Pancreas (tissue), 10 donors: ENCODE results near the gene SLC6A11. TPM values are rescaled to one million over a fixed set of nuclear protein-coding genes. Genes with fewer than 3 reads are reported as not detected.
A peak's percentile ranks its signal among the peaks of the same experiment; 100 is the strongest.

Experiments used
- ATAC-seq, 4 donors: fragments of 200-7000 bp; cut with Tn5 transposase; one replicate each; pipeline versions ENCODE4 v1.8.0 to v1.9.1; 2020; ENCODE audit warnings: mild to moderate bottlenecking in 4 of 4, moderate library complexity in 4 of 4
- DNase-seq, 6 donors: peaks; one replicate each; pipeline ENCODE4 v3.0.0-alpha.2; 2020
- FAIRE-seq: peaks from 2 replicates; lab custom pipeline; 2012; peaks lifted over from hg19 to GRCh38; lab: Jason Lieb, UNC
- H3K27ac ChIP-seq, 4 donors: fragments of 200-600 bp; sonication (generic); 1 replicate in 3 of 4; 2 replicates in 1 of 4; pipeline versions ENCODE4 v1.5.0 to v1.8.0; 2020
- H3K27me3 ChIP-seq, 4 donors: fragments of 200-600 bp; one replicate each; pipeline ENCODE4 v1.8.0; 2021
- H3K36me3 ChIP-seq, 3 donors: fragments of 200-600 bp; sonication (generic) in 1 of 3; one replicate each; pipeline versions ENCODE4 v1.5.0 to v1.8.0; 2020 to 2021
- H3K4me1 ChIP-seq, 3 donors: fragments of 200-600 bp; one replicate each; pipeline ENCODE4 v1.8.0; 2021
- H3K4me3 ChIP-seq, 4 donors: fragments of 200-600 bp; sonication (generic) in 2 of 4; one replicate each; pipeline versions ENCODE4 v1.5.0 to v1.8.0; 2020 to 2021
- H3K9me3 ChIP-seq, 4 donors: fragments of 200-600 bp; one replicate each; pipeline ENCODE4 v1.8.0; 2021
- WGBS, 2 donors: extraction: QIAGEN DNeasy Blood & Tissue Kit; methylation state at CpG; one replicate each; pipeline ENCODE4 v1.1.7; 2013; 5-methylcytosine and 5-hydroxymethylcytosine counted together
- intact Hi-C, 3 donors: fragments of 100-400 bp; cut with DNase I; formaldehyde crosslinking; loops; one replicate each; pipeline versions ENCODE4 v1.11.1 to v1.14.2; 2022
- polyA plus RNA-seq, 2 donors: library from polyadenylated mRNA; stranded (reverse); fragments of 200-250 nt; gene quantifications; one replicate each; pipeline ENCODE4 v1.2.3, GENCODE V29; 2013
- total RNA-seq, 6 donors: library from RNA; stranded (reverse); fragmentation: NEBNext Ultra II Directional in 4 of 6; extraction: Animal tissue kit (Norgen Biotek cat#: 25700) in 4 of 6; gene quantifications; one replicate each; pipeline versions ENCODE4 v1.2.1 to v1.2.4, GENCODE V29; 2021 to 2023
- TF ChIP-seq, protein P1 (sequence below), 4 donors: fragments of 200-600 bp; sonication (generic) in 3 of 4; IDR thresholded peaks; one replicate each; pipeline versions ENCODE4 v1.5.0 to v1.8.0; 2021; ENCODE audit warnings: antibody characterized with exemption in 4 of 4
- donor health status: healthy with polysubstance abuse.
- donor health status: DM: no; HTN: no; CAD: no; lungs with moderate emphysema.
- donor health status: DM: no; HTN: no; CAD: no.
- donor health status: control.
- donor health status: control.
- donor health status: Bipolar disorder and iron deficiency.
- donor health status: DM: yes; HTN: yes; CAD: no.
- donor health status: DM: no; HTN: no; CAD: no.
- donor health status: DM: no; HTN: no; CAD: no.
- donor health status: DM: yes; HTN: yes; CAD: no.

Gene SLC6A11
- total and polyA plus RNA-seq, 8 donors = 0.04 to 0.17 (median 0.06) TPM

DNA sequence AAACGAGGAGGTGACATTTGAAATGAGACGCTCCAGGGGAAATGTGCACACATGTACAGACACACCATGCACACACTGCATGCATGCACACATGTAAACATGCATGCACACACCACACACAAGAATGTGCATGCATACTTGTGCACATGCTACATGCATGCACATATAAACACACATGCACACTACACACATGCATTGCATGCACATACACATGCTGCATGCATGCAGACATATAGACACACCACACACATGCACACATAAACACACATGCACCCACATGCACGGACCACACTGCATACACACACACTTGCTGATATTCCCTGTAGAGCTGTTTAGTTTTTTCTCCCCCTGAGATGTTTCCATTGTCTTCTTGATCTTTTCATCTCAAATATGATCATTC is 138.7 kb downstream of the SLC6A11 start:
- intact Hi-C loops = no loop called here
- Histone ChIP-seq H3K4me3 (no peak overlapping the region), H3K27me3 (no peaks in the 10 kb centered on the region), H3K9me3 (no peaks in the 10 kb centered on the region), H3K27ac (no peak overlapping the region), H3K36me3 (no peaks in the 10 kb centered on the region), H3K4me1 (no peaks in the 10 kb centered on the region)
- no peak for DNase-seq
- ATAC-seq = no peak
- WGBS, 2 donors = 62 to 67% methylated on average over 3 of the region's 3 CpGs
- TF ChIP-seq, protein P1, sequence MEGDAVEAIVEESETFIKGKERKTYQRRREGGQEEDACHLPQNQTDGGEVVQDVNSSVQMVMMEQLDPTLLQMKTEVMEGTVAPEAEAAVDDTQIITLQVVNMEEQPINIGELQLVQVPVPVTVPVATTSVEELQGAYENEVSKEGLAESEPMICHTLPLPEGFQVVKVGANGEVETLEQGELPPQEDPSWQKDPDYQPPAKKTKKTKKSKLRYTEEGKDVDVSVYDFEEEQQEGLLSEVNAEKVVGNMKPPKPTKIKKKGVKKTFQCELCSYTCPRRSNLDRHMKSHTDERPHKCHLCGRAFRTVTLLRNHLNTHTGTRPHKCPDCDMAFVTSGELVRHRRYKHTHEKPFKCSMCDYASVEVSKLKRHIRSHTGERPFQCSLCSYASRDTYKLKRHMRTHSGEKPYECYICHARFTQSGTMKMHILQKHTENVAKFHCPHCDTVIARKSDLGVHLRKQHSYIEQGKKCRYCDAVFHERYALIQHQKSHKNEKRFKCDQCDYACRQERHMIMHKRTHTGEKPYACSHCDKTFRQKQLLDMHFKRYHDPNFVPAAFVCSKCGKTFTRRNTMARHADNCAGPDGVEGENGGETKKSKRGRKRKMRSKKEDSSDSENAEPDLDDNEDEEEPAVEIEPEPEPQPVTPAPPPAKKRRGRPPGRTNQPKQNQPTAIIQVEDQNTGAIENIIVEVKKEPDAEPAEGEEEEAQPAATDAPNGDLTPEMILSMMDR (IDR thresholded peaks at IDR 0.05) = no peak
- no peak for FAIRE-seq

GRCh38 chr3:10955711-10956453 is 139.9 kb downstream of the SLC6A11 start:
- no peaks in the 10 kb centered on the region for H3K27me3 ChIP-seq
- WGBS, 2 donors = 61 to 68% methylated on average over 15 of the region's 15 CpGs
- ATAC-seq (peak in 1 of 4 donors; percentile 18), FAIRE-seq (no peak), DNase-seq (peak in 1 of 6 donors; percentile 27)
- H3K4me1 ChIP-seq = no peaks in the 10 kb centered on the region
- no peak overlapping the region for H3K4me3 ChIP-seq
- TF ChIP-seq, protein P1 (IDR thresholded peaks at IDR 0.05) = no peak
- no peak overlapping the region for H3K27ac ChIP-seq
- intact Hi-C loops = no loop called here
- H3K9me3 ChIP-seq = no peaks in the 10 kb centered on the region
- no peaks in the 10 kb centered on the region for H3K36me3 ChIP-seq

- H3K27ac ChIP-seq = no peak overlapping the region
- FAIRE-seq = no peak
- intact Hi-C loops = no loop called here
- H3K36me3 ChIP-seq = no peaks in the 10 kb centered on the region
- TF ChIP-seq, protein P1 (IDR thresholded peaks at IDR 0.05) = no peak
- H3K27me3 ChIP-seq = no peaks in the 10 kb centered on the region
- H3K4me3 ChIP-seq = no peak overlapping the region
- ATAC-seq = no peak
- DNase-seq = peak in 1 of 6 donors; percentile 4
- 59 to 66% methylated on average over 4 of the region's 4 CpGs for WGBS, 2 donors
- no peaks in the 10 kb centered on the region for H3K9me3 ChIP-seq
- no peaks in the 10 kb centered on the region for H3K4me1 ChIP-seq
These were observed 140.5 kb downstream of the SLC6A11 start for GRCh38 chr3:10956531-10956930.

DNA sequence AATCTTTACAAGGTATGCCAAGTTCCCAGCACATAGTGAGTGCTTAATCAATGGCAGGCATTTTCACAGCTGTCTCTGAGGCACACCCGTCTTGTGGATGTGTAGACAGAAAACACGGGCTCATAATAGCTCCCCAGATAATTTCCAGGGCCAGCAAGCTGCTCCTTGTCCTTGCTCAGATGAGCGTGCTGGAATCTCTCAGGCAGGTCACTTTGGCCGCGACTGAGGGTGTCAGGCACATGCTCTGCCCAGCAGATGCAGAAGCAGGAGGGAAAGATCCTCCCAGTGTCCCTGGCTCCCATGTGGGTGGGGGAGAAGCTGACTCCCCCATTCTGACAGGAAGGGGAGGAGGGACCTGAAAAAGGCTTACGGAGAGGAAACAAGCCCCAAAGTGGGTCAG is 141.0 kb downstream of the SLC6A11 start:
- Histone ChIP-seq H3K9me3 (no peaks in the 10 kb centered on the region), H3K4me3 (no peak overlapping the region), H3K36me3 (no peaks in the 10 kb centered on the region), H3K27me3 (no peaks in the 10 kb centered on the region), H3K4me1 (no peaks in the 10 kb centered on the region), H3K27ac (no peak overlapping the region)
- no peak for FAIRE-seq
- ATAC-seq = no peak
- intact Hi-C loops = no loop called here
- DNase-seq = peak in 1 of 6 donors; percentile 13
- 65 to 69% methylated on average over 6 of the region's 6 CpGs for WGBS, 2 donors
- TF ChIP-seq, protein P1 (IDR thresholded peaks at IDR 0.05) = no peak
